GM12878 (cell line): Measurements from ENCODE around the gene CD69.

Source experiments
- CBFB ChIP-seq: IDR thresholded peaks from 2 replicates; pipeline ENCODE4 v1.6.1; 2016; ENCODE audit warnings: antibody characterized with exemption, low read depth
- CTCF ChIP-seq, 3 experiments: IDR thresholded peaks in 2 of 3; conservative IDR thresholded peaks in 1 of 3; 2 replicates each; pipeline ENCODE4 v1.5.1; 2011; ENCODE audit warnings: low read depth in 3 of 3, low read length in 3 of 3, mild to moderate bottlenecking in 3 of 3, control low read depth in 2 of 3, moderate library complexity in 2 of 3, inconsistent platforms in 1 of 3, mixed read lengths in 1 of 3; ENCODE audit not compliant: control insufficient read depth in 2 of 3, insufficient read depth in 1 of 3; ENCODE audit errors: extremely low read depth in 1 of 3
- EP300 ChIP-seq, 2 experiments: fragments of 150-350 bp in 1 of 2; IDR thresholded peaks; 2 replicates each; pipeline ENCODE4 v1.6.1; 2011 to 2012; ENCODE audit warnings: low read depth in 2 of 2, low read length in 2 of 2, borderline replicate concordance in 1 of 2, improper control_type of control experiment in 1 of 2, inconsistent platforms in 1 of 2; ENCODE audit not compliant: control insufficient read depth in 1 of 2
- EZH2 ChIP-seq: IDR thresholded peaks from 2 replicates; pipeline ENCODE4 v1.6.1; 2012; ENCODE audit warnings: low read depth, mild to moderate bottlenecking, control low read depth, inconsistent platforms, low read length, borderline replicate concordance; ENCODE audit not compliant: control insufficient read depth
- MLLT1 ChIP-seq: fragments of 450-650 bp; IDR thresholded peaks from 2 replicates; pipeline ENCODE4 v1.6.1; 2016; ENCODE audit warnings: mild to moderate bottlenecking
- NBN ChIP-seq: fragments of 450-650 bp; IDR thresholded peaks from 2 replicates; pipeline ENCODE4 v1.6.1; 2016
- NFIC ChIP-seq: IDR thresholded peaks from 2 replicates; pipeline ENCODE4 v1.6.1; 2012; ENCODE audit warnings: low read depth, mild to moderate bottlenecking, inconsistent platforms, low read length, moderate library complexity
- NR2C2 ChIP-seq: IDR thresholded peaks from 2 replicates; pipeline ENCODE4 v1.6.1; 2011; ENCODE audit warnings: borderline replicate concordance, low read depth; ENCODE audit not compliant: control insufficient read depth, insufficient read length
- POLR2A ChIP-seq: IDR thresholded peaks from 2 replicates; pipeline ENCODE4 v1.6.1; 2011; ENCODE audit warnings: low read depth, mild to moderate bottlenecking, low read length
- RAD21 ChIP-seq: IDR thresholded peaks from 2 replicates; pipeline ENCODE4 v1.6.1; 2011; ENCODE audit warnings: mild to moderate bottlenecking, low read depth, low read length, moderate library complexity; ENCODE audit not compliant: insufficient read depth
- RB1 ChIP-seq: fragments of 450-650 bp; formaldehyde crosslinking; IDR thresholded peaks from 2 replicates; pipeline ENCODE4 v1.6.1; 2017; ENCODE audit warnings: mild to moderate bottlenecking, borderline replicate concordance

- TF ChIP-seq RB1 (no peak), NBN (no peak), POLR2A (no peak), RAD21 (no peak), CTCF (IDR thresholded peaks at IDR 0.05 in 2 of 3, conservative IDR thresholded peaks at IDR 0.05 in 1 of 3; ENCODE audit: control insufficient read depth in 2 of 3, extremely low read depth in 1 of 3, insufficient read depth in 1 of 3, low read depth in 3 of 3, low read length in 3 of 3) (no peak), EZH2 (no peak), NR2C2 (no peak), EP300 (IDR thresholded peaks at IDR 0.05; ENCODE audit: borderline replicate concordance in 1 of 2, control insufficient read depth in 1 of 2, low read depth in 2 of 2, low read length in 2 of 2) (no peak), NFIC (no peak), MLLT1 (no peak), CBFB (no peak)
Measured at GRCh38 chr12:9806714-9807113, 46.0 kb upstream of the CD69 start.
